Cardiac fibroblast (primary cell): ENCODE measurements around the gene KLRF2.

Source experiments
- DNase-seq, 2 donors: peaks; one replicate each; pipeline versions ENCODE4 v3.0.0 to v3.0.0-alpha.2; 2010; ENCODE audit warnings: low read depth in 2 of 2
- H3K4me3 ChIP-seq, 2 donors: replicated peaks in 1 of 2; 1 replicate in 1 of 2; 2 replicates in 1 of 2; pipeline ENCODE4 v1.5.1; 2011; ENCODE audit warnings: low read depth in 2 of 2, low read length in 2 of 2, mild to moderate bottlenecking in 2 of 2, moderate library complexity in 1 of 2
- CTCF ChIP-seq: IDR thresholded peaks from one replicate; pipeline ENCODE4 v1.5.1; 2011; ENCODE audit warnings: low read depth, mild to moderate bottlenecking, low read length, inconsistent platforms

KLRF2 gene

GRCh38 chr12:9881246-9881645 lies at the start of gene KLRF2:
Gene KLRF2 (plus strand): TSS chr12:9881489. CDS start chr12:9881596, 107 bp downstream.
- H3K4me3 ChIP-seq = no peak within 1 kb of the TSS
- TF ChIP-seq CTCF = no peak
- no peak for DNase-seq

- no peak for DNase-seq
- no peak overlapping the region for H3K4me3 ChIP-seq
- TF ChIP-seq CTCF = no peak
Observed at GRCh38 chr12:9831720-9832119, 49.6 kb upstream of the KLRF2 start.

GRCh38 chr12:9843407-9843806 lies 37.9 kb upstream of the KLRF2 start:
- no peak overlapping the region for H3K4me3 ChIP-seq
- TF ChIP-seq CTCF = no peak
- DNase-seq = peak in 1 of 2 donors; percentile 25

GRCh38 chr12:9848899-9849298 lies 32.4 kb upstream of the KLRF2 start:
- no peak for TF ChIP-seq CTCF
- H3K4me3 ChIP-seq = no peak overlapping the region
- no peak for DNase-seq

- TF ChIP-seq CTCF = no peak
- no peak for DNase-seq
- no peak overlapping the region for H3K4me3 ChIP-seq
Observed at GRCh38 chr12:9851050-9851449, 30.2 kb upstream of the KLRF2 start.

- no peak overlapping the region for H3K4me3 ChIP-seq
- DNase-seq = peak in 1 of 2 donors; percentile 12
- TF ChIP-seq CTCF = no peak
Observed at GRCh38 chr12:9851927-9852326, 29.4 kb upstream of the KLRF2 start.

- no peak overlapping the region for H3K4me3 ChIP-seq
- DNase-seq = no peak
- TF ChIP-seq CTCF = no peak
Observed at GRCh38 chr12:9856151-9856550, 25.1 kb upstream of the KLRF2 start.
